ENCODE results near the gene HOMER3.
A peak's percentile ranks its signal among the peaks of the same experiment; 100 is the strongest.

HOMER3 gene

DNA sequence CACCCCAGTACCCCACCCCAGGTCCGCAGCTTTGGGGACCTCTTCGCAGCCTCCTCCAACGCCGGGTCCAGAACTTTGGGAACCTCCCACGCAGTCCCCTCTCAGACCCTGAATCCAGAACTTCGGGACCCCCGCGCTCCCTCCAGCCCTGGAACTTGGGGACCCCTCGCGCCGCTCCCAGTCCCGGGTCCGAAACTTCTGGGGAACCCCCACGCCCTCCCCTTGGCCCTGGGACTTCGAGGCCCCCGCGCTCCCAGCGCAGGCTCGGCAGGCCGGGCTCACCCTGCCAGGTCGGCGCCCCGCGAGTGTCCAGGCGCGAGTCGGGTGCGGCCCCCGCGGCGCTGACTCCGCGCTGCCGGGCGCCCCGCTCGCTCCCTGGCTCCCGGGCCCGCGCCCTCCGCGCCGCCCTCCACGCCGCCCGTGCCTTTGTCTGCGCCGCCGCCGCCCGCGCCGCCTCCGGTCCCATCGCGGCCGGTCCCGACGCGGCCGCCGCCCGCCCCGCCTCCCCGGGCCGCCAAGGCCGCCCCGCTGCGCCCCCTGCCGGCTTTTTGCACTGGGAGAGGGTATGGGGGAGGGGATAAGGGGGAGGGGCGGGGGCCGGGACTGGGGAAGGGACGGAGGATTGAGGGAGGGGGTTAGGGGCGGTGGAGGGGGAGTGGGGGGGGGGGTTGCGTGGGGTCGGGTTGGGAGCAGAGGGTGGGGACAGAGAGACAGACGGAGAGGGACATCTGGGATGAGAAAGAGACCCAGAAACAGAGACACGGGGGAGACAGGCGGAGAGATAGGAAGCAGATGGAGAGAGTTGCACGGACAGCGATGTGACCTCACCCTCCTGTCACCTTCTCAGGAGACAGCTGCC, at the start of gene HOMER3:
HOMER3 (minus strand) TSS at position 449 of the 859 bp plus-strand sequence. CDS start 2,235 bp downstream, outside the sequence.
- DNase-seq (ENCODE audit: low spot score): peak; percentile 73

DNA sequence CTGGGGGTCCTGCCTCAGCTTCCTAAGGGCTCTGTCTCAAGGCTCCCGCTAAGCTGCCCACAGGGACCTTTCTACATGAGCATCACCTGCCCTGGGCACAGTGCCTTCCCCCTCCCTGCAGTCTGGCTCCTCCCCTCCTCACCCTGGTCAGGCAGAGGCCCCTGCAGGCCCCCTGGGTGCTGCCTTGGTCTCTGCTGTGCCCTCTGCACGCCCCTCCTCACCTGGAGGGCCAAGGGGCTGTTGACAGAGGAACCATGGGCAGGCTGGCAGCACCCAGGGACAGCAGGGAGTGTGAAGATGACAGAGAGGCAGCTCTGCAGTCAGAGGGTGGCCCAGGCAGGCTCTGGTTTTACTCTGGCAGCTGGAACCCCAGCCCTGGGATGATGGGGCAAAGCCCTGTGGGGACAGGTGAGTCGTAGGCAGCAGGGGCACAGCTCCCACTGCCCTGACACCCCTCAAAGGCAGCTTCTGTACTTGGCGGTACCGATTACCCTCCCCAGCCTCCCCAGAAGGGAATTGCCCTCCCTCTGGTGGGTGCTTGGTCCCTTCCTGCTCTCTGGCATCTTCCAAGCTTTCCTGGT, 49.2 kb upstream of the HOMER3 start:
- no peak for DNase-seq (ENCODE audit: low spot score)

DNA sequence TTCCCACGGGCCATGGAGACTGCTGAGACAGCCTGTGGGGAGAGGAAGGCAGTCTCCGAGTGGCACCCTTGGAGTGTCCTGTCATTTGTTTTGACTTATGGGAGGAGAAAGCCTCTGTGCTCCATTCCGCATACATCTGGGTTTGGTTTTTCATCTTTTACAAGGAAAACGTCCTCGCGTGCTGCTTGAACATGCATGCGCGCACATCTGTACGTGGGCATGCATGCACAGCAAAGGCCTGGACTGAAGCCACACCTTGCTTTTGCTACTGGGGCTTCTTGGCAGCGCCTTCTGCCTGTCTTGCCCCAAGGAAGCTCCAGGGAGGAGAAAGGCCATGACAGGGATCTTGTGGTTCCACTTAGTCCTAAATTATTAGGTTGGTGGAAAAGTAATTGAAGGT, 48.3 kb upstream of the HOMER3 start:
- no peak for DNase-seq (ENCODE audit: low spot score)

DNA sequence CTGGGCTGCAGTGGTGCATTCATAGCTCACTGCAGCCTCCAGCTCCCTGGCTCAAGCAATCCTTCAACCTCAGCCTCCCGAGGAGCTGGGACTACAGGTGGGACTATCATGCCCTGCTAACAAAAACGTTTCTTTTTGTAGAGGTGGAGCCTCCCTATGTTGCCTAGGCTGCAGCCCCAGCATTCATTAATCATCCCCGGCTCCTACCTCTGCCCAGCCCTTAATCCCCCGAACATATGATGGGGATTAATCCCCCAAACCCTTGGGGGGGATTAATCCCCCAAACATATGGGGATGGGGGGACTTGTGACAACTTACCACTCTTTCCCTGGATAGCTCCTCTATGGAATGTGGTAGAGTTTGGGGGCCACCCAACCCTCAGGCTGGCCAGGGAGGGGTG, 46.4 kb upstream of the HOMER3 start:
- no peak for DNase-seq (ENCODE audit: low spot score)

DNA sequence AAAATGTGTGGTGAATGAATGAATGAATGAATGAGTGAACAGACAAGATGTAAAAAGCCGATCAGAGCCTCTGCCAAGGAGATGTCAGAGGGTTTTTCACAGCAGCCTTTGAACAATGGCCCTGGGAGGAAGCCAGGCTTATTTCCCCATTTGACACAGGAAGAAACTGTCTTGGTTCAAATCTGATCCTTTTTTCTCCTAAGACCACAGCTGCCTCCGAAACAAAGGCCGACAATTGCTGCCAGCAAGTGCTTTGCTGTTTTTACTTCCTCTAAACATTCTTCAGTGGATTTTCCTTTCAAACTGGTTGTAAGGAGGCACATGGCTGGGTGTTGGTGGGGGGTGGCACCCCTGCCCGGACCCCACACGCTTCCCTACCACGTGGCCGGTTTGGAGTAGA, 44.2 kb upstream of the HOMER3 start:
- no peak for DNase-seq (ENCODE audit: low spot score)

DNA sequence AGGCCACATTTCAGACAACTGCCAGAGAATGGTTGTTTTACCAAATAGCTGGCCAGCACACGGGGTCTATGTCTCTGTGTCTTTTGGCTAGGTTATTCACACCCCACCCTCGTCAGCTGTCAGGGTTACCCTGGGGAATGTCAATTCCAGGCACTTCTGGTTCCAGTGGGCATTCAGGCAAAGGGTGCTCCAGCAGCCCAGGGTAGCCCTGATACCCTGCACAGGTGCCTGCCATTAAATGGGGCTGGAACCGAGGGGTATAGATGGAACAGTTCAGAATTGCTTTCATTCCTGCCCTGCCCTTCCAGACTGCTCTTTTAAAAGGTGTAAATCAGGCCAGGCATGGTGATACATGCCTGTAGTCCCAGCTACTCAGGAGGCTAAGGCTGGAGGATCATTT, 43.2 kb upstream of the HOMER3 start:
- DNase-seq (ENCODE audit: low spot score): no peak

DNA sequence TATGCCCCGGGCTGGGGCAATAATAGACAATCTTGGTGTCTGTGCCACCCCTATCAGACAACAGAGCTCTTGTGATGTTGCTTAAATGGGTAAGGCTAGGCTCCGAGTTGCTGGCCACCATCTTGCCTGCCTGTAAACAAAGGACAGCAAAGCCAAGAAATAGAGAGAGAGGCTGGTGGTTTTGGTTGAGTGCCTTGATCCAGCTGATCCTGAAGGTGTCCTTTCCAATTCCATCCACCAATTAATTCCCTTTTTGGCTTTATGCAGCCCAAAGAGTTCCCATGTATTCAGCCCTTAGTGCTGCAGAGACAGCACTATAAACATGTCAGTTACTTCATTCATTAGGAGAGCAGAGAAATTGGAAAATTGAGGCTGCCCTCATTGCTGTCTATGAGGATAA, 41.7 kb upstream of the HOMER3 start:
- DNase-seq (ENCODE audit: low spot score): no peak

DNA sequence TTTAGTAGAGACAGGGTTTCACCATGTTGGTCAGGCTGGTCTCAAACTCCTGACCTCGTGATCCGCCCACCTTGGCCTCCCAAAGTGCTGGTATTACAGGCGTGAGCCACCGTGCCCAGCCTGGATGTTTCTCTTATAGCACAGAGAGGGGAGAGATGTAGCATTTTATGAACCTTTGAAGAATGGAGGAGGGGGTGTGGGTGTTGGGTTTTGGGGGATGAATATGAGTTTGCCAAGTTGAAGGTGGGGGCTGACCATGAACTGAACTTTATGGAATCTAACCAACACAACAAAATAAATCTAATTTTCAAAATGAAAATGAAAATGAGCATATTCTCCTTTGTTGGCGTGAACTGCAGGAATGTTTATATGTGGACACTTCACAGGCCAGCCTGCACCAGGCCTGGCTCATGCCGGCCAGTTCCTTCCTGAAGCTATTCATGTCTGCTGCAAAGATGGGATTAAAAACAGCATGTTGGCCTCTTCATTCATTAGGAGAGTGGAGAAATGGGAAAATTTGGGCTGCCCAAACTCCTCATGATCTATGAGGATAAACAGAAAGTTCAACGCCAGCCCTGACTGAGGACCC, 39.5 kb upstream of the HOMER3 start:
- DNase-seq (ENCODE audit: low spot score): no peak

DNA sequence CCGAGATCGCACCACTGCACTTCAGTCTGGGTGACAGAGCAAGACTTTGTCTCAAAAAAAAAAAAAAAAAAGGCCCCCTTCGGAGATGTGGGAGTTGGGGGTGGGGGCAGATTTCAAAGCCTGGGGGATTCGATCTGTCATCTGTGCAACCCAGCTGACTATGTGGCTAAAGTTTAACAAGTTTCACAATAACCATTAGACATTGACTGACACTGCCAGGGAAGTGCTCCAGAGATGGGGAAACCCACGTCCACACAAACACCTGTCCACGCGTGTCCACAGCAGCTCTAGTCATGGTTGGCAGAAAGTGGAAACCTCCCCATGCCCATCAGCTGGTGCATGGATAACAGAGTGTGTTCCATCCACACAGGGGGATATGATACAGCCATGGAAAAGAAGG, 37.6 kb upstream of the HOMER3 start:
- no peak for DNase-seq (ENCODE audit: low spot score)

DNA sequence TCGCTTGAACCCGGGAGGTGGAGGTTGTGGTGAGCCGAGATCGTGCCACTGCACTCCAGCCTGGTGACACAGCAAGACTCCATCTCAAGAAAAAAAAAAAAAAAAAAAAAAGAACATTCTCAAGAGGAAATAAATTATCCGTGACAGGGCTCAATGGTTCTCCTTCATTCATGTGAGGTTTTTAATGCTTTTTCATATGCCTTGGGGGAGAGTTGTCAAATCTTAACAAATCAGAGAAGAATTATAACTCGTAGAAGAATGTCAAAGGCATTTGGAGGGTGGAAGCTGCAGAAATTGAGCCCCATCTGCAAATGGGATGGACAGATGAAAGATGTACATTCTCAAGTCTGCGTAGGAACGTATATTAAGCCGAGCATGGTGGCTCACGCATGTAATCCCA, 34.9 kb upstream of the HOMER3 start:
- no peak for DNase-seq (ENCODE audit: low spot score)

DNA sequence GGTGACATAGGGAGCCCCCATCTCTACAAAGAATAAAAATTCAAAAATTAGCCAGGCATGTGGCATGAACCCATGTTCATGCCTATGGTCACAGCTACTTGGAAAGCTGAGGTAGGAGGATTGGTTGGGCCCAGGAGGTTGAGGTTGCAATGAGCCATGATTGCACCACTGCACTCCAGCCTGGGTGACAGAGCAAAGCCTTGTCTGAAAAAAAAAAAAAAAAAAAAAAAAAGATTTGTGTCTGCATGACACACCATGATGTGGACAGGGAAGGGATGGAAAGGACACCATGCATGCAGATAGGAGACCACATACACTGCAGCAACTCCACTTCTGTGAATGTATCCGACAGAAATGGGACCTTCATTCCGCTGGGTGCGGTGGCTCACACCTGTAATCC, 34.0 kb upstream of the HOMER3 start:
- DNase-seq (ENCODE audit: low spot score): no peak

DNA sequence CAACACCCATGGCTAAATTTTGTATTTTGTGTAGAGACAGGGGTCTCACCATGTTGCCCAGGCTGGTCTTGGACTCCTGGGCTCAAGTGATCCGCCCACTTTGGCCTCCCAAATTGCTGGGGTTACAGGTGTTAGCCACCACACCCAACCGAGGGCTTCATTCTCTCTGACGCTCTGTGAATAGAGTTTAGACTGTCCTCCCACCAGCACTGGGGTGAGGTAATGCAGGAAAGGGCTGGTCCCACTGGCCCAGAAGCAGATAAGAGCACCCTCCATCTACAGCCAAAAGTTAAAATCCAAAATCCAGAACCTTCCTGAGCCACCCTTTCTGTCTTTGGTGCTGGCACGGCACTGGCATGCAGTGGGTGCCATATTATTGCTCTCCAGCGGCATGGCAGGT, 31.8 kb upstream of the HOMER3 start:
- DNase-seq (ENCODE audit: low spot score): no peak

DNA sequence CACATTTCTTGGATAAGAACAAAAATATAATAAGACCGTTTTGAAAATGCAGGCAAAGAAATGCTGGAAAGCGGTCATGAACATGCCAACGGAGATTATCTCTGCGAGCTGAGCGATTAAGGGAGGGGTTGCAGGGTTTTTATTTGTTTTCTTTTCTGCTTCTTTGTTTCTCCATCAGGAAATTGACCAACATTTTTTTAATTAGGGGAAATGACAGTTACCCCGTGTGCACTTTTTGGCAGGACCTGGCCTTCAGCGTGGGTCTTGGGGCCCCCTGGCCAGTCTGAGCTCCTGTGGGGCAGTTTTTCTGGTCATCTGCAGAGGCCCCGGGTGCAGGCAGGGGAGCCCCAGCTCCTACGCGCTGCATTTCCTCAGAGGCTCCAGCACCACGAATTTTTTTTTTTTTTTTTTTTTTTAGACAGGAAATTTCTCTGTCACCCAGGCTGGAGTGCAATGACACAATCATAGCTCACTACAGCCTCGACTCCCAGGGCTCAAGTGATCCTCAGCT, 31.3 kb upstream of the HOMER3 start:
- DNase-seq (ENCODE audit: low spot score): no peak

DNA sequence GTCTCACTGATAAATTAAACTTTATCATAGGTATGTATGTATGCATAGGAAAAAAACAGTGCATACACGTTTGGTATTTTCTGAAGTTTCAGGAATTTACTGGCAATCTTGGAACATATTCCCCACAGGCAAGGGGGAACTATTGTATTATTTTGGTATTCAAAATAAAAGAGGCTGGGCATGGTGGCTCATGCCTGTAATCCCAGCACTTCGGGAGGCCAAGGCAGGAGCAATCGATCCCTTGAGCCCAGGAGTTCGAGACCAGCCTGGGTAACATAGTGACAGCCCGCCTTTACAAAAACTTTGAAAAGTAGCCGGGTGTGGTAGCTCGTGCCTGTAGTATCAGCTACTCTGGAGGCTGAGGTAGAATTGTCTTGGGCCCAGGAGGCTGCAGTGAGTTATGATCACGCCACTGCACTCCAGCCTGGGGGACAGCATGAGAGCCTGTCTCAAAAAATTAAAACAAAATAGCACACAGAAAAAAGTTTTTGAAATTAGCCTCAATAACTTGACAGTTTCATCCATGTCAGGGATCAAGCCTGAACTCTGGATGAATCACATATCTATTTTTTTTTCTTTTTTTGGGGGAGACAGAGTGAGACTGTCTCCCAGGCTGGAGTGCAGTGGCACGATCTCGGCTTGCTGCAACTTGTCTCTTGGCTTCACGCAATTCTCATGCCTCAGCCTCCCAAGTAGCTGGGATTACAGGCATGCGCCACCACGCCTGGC, 29.1 kb upstream of the HOMER3 start:
- DNase-seq (ENCODE audit: low spot score): no peak

DNA sequence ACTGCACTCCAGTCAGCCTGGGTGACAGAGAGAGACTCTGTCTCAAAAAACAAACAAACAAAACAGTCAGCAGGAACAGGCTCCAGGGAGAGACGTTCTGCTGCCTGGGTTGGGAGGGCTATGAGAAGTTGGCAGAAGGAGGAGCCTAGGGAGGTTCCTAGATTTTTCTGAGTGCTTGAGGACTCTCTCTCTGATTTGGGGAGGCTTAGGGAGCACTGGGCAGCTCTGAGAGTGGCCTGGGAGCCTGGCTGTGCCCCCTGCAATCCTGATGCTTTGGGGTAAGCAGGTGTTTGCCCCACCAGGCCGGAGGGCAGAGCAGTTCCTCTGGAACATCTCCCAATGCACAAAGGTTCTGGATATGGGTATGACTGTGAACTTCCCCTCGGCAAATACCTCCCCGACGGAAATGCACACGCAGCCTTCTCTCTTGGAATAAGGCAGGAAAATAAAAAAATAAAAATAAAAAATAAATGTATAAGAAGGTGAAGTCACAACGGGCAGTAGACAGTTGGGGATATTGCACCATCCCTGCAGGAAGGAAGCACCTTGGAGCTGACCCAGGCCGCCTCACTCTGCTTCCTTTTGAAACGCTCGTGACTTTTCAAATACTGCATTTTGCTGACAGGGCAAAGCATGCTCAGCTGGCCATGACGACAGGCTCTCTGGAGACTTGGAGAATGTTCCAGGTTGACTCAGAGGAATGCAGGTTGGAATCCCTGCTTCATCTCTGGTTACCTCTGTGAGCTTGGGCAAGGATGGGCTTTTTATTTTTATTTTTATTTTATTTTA, 26.5 kb upstream of the HOMER3 start:
- no peak for DNase-seq (ENCODE audit: low spot score)

DNA sequence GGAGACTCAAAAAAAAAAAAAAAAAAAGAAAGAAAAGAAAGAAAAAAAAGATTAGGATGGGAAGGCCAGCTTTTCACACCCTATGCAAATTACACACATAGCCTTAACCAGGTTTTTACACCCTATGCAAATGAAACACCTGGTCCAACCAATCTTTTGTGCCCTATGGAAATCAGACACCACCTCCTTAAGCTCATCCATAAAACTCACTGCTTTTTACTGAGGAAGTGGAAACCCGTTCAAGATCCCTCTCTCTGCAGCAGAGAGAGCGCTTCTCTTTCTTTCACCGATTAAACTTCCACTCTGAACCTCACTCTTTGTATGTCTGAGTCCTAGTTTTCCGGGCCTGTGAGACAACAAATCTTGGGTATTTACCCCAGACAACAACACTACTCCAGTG, 25.3 kb upstream of the HOMER3 start:
- DNase-seq (ENCODE audit: low spot score): no peak

DNA sequence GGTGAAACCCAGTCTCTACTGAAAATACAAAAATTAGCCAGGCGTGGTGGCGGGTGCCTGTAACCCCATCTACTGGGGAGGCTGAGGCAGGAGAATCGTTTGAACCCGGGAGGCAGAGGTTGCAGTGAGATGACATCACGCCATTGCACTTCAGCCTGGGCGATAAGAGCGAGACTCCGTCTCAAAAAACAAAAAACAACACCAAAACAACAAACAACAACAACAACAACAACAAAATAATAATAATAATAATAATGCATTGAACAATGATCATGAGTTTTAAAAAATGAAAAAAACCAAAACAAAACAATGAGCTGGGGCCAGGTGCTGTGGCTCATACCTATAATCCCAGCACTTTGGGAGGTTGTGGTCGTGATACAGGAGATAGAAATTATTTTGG, 23.1 kb upstream of the HOMER3 start:
- DNase-seq (ENCODE audit: low spot score): no peak

DNA sequence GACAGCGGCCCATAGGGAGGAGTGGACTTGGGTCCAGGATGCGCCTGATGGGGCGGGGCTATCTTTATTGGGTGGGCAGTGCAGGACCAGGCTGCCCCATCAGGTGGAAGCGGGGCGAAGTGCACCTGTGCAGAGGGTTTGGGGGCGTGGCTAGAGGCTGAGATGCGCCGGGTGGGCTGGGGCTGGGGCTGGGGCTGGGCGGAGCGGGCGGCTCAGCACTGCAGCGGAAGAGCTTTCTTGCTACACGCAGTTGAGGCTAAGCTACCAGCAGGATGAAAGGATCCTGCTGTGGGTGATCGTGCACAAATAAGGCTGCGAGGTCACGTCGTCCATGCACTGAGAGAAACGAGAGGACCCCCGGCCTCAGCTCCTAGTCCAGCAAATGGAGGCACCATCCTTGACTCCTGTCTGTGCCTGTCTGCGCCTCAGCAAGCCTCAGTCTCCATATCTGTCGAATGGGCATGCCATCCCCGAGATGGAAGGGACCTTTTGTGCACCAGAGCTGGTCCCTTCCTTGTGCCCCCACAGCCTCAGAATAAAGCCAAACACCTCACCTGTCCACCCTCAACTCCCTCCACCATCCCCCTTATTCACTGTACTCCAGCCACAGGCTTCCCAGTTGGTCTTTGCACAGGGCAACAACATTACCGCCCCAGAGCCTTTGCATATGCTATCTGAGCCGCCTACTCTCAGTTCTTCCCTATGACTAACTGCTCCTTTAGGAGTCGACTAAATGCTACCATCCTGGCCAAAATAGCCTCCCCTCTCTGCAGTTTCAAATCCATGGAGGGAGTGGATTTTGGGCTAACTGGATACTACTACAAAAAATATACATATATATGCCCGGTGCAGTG, 21.0 kb upstream of the HOMER3 start:
- DNase-seq (ENCODE audit: low spot score): no peak

DNA sequence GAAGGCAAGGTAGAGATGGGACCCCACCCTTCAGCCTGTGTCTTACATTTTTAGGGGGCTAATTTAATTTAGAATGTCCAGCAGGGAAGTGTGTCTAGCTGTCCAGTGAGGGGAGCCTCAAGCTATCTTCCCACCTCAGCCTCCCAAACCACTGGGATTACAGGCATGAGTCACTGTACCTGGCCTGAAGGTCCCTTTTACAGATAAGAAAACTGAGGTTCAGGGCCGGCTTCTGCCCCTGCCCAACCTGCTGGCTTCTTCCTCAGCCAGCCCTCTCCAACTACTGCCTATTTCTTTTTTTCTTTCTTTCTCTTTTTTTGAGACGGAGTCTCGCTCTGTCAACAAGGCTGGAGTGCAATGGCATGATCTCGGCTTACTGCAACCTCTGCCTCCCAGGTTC, 19.4 kb upstream of the HOMER3 start:
- no peak for DNase-seq (ENCODE audit: low spot score)

DNA sequence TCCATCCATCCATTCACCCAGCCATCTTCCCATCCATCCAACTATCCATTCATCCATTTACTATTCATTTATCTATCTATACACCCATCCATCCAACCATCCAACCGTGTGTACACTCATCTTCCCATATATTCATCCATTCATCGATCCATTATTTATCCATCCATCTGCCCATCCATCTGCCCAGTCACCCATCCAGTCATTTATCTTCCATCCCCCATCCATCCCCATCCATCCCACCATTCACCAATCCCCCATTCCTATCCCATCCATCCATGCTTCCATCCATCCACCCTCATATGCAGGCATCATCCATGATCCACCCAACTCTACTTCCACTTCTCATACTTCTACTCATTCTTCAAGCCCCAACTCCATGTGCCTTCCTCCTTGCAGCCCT, 14.0 kb upstream of the HOMER3 start:
- DNase-seq (ENCODE audit: low spot score): no peak

DNA sequence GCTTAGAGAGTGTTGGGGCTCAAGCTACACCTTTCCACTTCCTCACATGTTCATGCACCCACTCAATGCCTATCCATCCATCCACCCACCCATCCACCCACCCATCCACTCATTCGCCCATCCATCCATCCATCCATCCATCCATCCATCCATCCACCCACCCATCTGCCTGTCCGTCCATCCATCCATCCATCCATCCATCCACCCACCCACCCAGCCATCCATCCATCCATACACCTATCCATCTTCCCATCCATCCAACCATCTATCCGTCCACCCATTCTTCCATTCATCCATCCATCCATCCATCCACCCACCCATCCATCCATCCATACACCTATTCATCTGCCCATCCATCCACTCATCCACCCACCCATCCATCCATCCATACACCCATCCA, 13.1 kb upstream of the HOMER3 start:
- no peak for DNase-seq (ENCODE audit: low spot score)

Measured in LoVo (cell line).